Superior temporal gyrus (tissue), 1 donor: ENCODE data around the gene CLEC3A.
"Not testable (repeated sequence)": the region's sequence is repeated elsewhere in the genome, so short reads cannot be mapped to it uniquely, and the experiment has no call there.

Experiments
- DNase-seq: peaks from one replicate; pipeline ENCODE4 v3.0.0-alpha.2; 2016; ENCODE audit errors: extremely low spot score

CLEC3A gene

DNA sequence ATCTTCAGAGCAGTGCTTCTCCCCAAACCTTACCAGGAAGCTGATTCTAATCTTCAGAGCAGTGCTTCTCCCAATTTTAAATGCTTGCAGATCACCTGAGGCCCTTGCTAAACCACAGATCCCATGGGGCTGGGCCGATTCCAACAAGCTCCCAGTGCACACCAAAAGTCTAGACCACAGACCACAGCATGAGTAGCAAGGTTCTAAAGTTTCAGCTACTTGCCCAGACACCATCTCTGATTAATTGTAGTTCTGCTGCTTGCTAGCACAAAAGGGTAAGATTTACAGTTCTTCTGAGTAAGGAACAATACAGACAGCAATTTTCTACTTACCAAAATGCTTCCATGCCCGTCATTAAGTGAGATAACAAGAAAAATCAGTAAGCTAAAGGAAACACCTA lies 12.2 kb downstream of the CLEC3A start:
- no peak for DNase-seq

DNA sequence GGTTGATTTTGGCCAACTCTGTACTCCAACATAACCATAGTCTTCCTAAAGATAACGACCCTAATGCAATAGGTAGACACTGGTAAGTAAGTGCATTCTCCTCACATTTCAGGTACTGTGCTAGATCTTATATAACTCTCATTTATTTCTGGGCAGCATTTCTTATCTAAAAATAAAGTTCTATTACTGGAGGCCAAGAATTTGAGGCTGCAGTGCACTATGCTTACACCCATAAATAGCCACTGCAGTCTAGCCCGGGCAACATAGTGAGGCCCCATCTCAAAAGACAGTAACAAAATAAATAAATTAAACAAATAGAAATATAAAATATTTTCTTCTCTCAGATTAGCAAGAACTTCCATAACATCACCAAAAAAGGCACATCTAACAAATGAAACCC lies 12.7 kb downstream of the CLEC3A start:
- DNase-seq = no peak

DNA sequence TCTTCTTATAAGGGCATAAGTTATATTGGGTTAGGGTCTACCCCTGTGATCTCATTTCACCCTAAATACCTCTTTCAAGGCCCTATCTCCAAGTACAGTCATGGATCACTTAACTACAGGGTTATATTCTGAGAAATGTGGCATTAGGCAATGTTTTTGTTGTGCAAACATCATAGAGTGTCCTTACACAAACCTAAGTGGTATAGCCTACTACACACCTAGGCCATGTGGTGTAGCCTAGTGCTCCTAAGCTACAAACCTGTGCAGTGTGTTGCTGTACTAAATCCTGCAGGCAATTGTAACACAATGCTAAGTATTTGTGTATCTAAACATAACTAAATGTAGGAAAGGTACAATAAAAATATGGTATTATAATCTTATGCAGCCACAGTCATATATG lies 18.0 kb downstream of the CLEC3A start:
- DNase-seq = no peak

DNA sequence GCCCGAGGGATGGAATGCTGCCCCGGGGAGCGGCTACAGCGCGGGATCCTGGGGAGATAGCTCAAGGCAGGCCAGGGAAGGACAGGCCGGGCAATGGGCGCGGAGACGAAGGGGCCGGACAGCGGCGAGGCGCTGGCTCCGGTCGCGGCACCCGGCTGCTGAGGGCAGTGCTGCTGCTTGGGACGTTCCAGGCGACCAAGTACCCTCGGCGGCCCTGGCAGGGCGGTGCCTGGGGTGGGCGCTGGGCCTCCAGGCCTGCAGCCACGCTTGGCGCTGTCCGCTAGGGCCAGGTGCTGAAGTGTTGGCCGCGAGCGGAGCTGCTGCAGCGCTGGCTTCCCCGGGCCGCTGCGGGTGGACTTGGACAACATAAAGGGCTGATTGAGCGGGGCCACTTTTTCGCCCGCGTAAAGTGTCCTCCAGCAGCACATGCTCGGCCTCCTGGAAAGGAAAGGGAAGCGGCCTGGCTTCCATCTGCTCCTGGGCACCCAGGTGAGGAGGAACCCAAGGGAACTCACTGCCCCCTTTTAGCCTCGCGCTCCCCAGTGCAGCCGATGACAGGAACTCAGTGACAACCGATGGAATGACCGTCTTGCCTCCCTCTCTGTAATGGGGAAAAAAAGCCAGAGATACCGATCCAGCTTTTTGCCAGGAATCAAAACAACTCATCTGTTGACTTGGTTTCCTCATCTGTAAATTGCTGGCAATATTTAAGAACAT lies 23.7 kb downstream of the CLEC3A start:
- peak; percentile 31 for DNase-seq

DNA sequence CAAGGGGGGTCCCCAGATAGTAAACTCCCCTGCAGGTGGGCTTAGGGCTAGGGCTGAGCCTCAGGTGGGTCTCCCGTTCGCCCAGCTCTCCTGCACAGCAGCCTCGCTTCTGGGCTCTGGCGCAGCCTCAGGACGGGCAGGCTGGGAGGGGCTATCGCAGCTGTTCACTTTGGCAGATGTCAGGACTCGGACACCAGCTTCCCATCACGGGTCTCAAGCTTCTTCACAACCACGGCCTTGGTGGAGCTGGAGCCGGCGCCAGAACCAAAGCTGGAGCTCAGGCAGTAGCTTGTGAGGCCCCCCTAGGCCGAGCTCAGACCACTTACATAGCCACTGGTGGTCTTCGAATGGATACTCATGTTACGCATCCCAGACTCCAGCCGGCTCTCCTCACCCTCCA lies 26.0 kb downstream of the CLEC3A start:
- DNase-seq = no peak

DNA sequence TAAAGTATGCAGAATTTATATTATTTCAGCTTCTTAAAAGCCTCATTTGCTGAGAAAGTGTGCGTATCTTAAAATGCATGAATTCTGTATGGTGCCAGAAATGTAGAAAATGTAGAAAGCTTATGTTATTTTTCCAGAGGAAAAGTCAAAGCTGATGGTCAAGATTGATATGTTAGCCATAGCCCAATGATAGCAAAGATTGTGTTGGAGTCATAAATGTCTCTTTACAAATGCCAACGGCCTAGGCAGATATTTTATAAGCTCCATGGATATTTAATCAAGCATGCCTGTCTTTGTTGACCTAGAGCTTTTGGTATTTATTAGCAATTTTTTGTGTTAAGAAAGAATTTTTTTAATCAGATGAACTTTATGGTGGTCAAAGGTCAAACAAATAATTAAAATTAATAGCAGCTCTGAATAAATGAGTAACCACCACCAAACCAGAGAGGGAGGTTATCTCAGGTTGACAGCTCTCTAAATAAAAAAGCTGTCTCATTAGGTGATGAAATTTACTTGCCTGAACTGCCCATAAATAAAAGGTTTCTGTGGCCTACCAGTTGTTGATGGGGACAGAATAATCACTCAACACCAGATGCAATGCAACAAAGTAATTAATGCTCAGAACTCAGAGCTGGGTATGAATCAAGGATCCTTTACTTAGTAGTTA lies 28.5 kb downstream of the CLEC3A start:
- no peak for DNase-seq

DNA sequence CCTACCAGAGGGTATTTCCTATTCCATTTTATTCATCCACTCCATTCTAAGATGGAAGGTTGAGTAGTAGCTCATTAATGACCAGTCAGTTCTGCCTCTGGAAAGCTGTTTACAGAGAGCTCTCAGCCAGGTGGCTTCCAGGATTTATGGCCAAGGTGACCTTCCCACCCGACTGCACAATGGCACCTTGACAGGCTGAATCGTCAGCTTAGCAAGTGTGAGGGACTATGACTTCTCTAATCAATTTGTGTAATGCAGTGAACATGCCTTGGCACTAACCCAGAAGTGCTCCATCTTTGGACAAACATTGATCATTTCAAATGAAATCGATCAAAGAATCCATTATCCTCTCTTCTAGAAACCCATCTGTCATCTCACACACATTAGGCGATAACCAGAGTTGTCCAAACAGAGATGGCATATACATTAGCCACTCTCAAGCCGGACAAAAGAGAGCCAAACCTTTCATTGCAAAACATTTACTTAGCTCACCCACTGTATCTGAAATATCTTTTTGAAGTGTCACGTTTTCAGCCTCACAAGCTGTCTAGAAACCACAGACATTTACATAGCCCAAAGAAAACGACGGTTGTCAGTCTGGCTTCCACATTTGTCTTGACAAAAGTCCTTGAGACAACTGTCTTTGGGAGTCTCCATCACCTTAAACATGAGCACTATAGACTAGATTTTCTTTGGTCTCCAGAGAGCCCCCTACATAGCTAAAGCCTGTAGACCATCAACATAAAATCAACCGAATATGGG lies 35.6 kb downstream of the CLEC3A start:
- DNase-seq = no peak

DNA sequence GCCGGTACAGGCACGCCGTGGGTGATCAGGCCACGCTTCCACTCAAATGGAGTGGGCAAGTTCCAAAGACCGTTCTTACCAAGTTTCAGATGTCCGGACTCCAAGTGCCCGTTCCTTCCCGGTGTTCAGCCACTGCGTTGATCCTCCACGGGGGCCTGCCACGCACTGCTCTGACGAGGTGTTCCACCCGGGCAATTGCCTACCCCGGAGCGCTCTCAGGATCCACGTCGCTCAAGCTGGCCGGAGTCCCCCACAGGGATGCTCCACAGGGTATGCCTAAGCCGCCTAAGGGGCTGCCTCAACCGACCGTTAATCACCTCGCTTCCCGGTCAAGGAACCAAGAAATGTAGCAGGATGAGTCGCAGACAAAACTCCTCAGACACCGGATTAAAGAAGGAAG lies 37.5 kb downstream of the CLEC3A start:
- not testable (repeated sequence) for DNase-seq

DNA sequence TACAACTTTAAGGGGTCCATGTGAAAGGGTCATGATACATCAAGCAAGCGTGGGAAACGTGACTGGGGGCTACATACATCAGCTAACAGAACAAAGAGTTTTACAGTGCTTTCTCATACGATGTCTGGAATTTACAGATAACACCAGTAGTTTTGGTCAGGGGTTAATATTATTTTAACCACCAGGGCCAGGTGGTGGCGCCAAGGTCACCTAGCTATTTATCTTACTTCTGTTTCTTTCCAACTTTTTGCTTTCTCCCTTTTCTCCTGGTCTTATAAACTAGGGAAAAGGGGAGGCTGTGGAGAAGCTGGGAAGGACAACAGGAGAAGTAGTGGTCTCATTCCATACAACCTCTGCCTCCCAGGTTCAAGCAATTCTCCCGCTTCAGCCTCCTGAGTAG lies 37.9 kb downstream of the CLEC3A start:
- DNase-seq = no peak

DNA sequence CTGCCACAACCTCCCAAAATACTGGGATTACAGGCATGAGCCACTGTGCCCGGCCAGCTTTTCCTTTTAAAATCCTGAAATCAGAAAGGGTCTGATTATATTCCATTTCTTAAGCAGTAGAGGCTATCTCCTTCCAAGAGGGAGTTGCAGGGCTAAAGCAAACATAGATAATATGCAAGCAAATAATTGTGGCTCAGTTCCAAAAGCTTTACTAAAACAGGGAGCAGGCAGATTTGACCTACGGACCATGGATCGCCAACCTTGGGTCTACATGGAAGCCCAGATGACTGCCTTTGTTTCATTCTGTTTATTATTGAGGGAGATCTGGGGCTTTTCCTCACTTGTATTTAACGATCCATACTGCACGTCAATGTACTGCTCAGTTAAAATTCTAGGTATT lies 38.5 kb downstream of the CLEC3A start:
- DNase-seq = no peak

DNA sequence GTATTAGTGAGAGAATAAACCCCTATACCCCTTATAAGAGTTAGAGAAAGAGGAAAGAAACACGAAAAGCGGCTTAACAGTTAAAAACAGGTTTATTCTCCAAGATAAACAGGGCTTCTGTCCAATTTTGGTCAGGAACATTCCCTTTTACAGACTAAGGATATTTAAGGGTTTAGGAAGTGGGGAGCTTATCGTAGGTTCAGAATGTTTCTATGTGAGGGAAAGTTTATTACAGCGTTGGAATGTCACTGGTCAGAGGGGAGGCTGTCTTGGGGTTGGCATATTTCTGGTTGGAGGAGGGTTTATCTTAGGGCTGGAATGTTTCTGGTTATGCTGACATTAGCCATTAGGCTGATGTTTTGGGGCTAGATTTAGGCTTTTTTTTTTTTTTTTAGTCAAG lies 43.0 kb downstream of the CLEC3A start:
- DNase-seq = no peak

DNA sequence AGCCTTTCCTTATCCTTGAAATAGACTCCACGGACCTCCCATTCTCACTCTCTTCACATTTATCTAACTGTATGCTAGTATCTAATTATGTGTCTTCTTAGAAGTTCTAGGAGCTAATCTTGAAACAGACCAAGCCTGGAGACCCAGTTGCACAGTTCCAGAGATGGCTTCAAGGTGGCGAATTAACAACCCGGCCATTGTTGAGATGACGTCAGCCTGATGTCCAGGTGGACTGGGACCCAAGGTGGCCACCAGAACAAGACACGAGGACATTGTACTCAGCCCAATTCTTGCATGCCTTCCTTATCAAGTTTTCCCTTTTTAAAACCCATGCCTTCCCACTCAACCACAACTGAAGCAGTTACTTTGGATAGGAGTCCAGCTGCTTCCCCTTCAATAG lies 47.6 kb downstream of the CLEC3A start:
- no peak for DNase-seq

DNA sequence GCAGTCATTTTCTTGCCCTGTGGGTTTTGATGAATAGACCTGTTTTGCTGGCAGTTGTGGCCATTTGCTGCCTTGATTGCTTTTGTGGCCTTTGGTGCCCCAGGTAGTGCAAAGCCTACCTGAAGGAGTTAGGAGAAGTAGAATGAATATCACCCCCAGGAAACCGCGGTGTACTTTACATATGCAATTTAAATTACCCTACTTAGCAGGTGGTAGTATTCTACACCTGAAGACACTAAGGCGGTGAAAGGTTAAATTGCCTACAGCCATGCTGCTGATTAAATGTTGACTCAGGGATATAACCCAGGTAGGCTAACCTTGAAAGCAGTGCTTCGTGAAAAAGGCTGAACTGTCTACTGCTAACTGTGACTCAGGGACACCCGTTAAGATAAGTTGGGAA lies 49.9 kb downstream of the CLEC3A start:
- DNase-seq = no peak

DNA sequence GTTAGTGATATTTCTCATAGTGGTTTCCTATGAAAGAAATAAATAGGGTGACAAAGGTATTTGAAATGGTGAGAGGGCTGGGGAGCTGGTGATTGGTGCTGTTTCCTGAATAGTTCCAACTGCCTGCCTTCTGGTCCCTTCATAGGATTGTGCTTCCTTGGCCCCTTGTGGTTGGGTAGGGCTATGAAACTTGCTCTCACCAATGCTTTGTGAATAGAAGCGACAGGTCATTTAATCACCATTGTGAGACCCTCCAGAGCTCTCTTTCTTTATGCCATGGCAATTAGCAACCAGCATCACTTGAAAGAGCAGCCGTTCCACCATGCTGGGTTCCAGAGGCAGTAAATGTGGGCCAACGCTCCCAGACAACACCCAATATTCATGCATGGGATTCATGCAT lies 53.5 kb downstream of the CLEC3A start:
- DNase-seq = no peak

DNA sequence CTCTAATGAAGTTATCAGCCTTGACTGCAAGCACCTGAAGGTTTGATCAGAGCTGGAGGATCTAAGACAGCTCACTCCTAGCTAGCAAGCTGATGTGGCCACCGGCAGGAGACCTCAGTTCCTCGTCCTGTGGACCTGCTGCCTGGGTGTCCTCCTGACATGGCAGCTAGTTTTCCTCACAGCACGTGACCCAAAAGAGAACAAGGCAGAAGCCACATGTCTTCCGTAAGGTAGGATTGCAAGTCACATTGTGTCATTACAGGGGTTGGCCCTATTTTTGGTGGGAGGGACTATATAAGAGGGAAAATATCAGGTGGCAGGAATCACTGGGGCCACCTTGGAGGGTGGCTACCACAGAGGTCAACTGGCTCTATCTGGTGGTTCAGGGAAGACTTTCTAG lies 59.0 kb downstream of the CLEC3A start:
- DNase-seq = no peak
